Esophagus squamous epithelium (tissue), 4 donors: ENCODE data around the gene SUOX.

Experiments
- POLR2A ChIP-seq, 4 donors: fragments of 450-650 bp; IDR thresholded peaks; one replicate each; pipeline ENCODE4 v1.6.1; 2017; ENCODE audit warnings: antibody characterized with exemption in 4 of 4, mild to moderate bottlenecking in 4 of 4, moderate library complexity in 3 of 4
- TF ChIP-seq, protein P1 (sequence below), 6 experiments: fragments of 450-650 bp in 4 of 6; fragments of 200-600 bp in 2 of 6; sonication (generic) in 2 of 6; IDR thresholded peaks; one replicate each; pipeline ENCODE4 v1.5.1; 2016 to 2019; ENCODE audit warnings: antibody characterized with exemption in 6 of 6, mild to moderate bottlenecking in 4 of 6, moderate library complexity in 4 of 6

DNA sequence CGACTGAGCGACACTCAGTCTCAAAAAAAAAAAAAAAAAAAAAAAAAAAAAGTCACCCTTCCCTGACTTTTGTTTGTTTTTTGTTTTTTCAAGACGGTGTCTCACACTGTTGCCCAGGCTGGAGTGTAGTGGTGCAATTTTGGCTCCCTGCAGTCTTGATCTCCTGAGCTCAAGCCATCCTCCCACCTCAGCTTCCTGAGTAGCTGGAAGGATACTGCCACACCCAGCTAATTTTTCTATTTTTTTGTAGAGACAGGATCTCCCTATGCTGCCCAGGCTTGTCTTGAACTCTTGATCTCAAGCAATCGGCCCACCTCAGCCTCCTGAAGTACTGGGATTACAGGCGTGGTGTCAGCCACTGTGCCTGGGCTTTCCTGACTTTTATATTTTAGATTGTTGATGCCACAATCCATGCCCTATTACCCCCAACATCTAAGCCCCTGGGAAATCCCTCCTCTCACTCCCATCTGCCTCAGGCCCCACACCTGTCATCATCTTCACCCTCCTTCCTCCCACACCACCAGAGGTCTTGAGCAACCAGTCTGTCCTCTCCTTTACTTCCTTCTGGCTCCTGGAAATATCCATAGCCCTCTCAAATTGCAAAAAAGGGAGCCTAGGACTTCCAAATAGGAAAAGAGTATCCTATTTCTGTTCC lies 31.6 kb downstream of the SUOX start:
- TF ChIP-seq, protein P1, sequence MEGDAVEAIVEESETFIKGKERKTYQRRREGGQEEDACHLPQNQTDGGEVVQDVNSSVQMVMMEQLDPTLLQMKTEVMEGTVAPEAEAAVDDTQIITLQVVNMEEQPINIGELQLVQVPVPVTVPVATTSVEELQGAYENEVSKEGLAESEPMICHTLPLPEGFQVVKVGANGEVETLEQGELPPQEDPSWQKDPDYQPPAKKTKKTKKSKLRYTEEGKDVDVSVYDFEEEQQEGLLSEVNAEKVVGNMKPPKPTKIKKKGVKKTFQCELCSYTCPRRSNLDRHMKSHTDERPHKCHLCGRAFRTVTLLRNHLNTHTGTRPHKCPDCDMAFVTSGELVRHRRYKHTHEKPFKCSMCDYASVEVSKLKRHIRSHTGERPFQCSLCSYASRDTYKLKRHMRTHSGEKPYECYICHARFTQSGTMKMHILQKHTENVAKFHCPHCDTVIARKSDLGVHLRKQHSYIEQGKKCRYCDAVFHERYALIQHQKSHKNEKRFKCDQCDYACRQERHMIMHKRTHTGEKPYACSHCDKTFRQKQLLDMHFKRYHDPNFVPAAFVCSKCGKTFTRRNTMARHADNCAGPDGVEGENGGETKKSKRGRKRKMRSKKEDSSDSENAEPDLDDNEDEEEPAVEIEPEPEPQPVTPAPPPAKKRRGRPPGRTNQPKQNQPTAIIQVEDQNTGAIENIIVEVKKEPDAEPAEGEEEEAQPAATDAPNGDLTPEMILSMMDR (IDR thresholded peaks at IDR 0.05): no peak
- no peak for TF ChIP-seq POLR2A (IDR thresholded peaks at IDR 0.05)
